Ishikawa (cell line): ENCODE measurements around the gene PRPF19.

Experiments
- CEBPB ChIP-seq: IDR thresholded peaks from 2 replicates; pipeline ENCODE4 v1.6.1; 2012
- CREB1 ChIP-seq: IDR thresholded peaks from 2 replicates; pipeline ENCODE4 v1.6.1; 2012; ENCODE audit warnings: low read depth
- EGR1 ChIP-seq: IDR thresholded peaks from 2 replicates; pipeline ENCODE4 v1.6.1; 2012
- EP300 ChIP-seq: IDR thresholded peaks from 2 replicates; pipeline ENCODE4 v1.6.1; 2012; ENCODE audit warnings: borderline replicate concordance
- FOXM1 ChIP-seq: IDR thresholded peaks from 2 replicates; pipeline ENCODE4 v1.6.1; 2012; ENCODE audit warnings: low read depth, borderline replicate concordance
- MAX ChIP-seq: IDR thresholded peaks from 2 replicates; pipeline ENCODE4 v1.6.1; 2012
- NFIC ChIP-seq: IDR thresholded peaks from 2 replicates; pipeline ENCODE4 v1.6.1; 2012
- RAD21 ChIP-seq: IDR thresholded peaks from 2 replicates; pipeline ENCODE4 v1.6.1; 2012; ENCODE audit warnings: low read depth
- REST ChIP-seq: IDR thresholded peaks from 2 replicates; pipeline ENCODE4 v1.6.1; 2012; ENCODE audit warnings: low read depth, mild to moderate bottlenecking
- TAF1 ChIP-seq: IDR thresholded peaks from 2 replicates; pipeline ENCODE4 v1.6.1; 2012; ENCODE audit warnings: low read depth, mild to moderate bottlenecking
- TCF12 ChIP-seq: IDR thresholded peaks from 2 replicates; pipeline ENCODE4 v1.6.1; 2012; ENCODE audit warnings: low read depth
- TEAD4 ChIP-seq: IDR thresholded peaks from 2 replicates; pipeline ENCODE4 v1.6.1; 2012
- USF1 ChIP-seq: IDR thresholded peaks from 2 replicates; pipeline ENCODE4 v1.6.1; 2012
- YY1 ChIP-seq: IDR thresholded peaks from 2 replicates; pipeline ENCODE4 v1.6.1; 2012; ENCODE audit warnings: low read depth
- ZBTB7A ChIP-seq: IDR thresholded peaks from 2 replicates; pipeline ENCODE4 v1.6.1; 2012; ENCODE audit warnings: low read depth

The PRPF19 gene

GRCh38 chr11:60848714-60849151 is 57.7 kb downstream of the PRPF19 start:
- TF ChIP-seq MAX (no peak), YY1 (no peak), NFIC (no peak), FOXM1 (no peak), EP300 (no peak), ZBTB7A (no peak), RAD21 (no peak), TEAD4 (no peak), CREB1 (no peak), USF1 (no peak), REST (no peak), EGR1 (no peak), TCF12 (no peak), TAF1 (no peak), CEBPB (no peak)

GRCh38 chr11:60847896-60848295 is 58.5 kb downstream of the PRPF19 start:
- TF ChIP-seq MAX (no peak), CREB1 (no peak), ZBTB7A (no peak), FOXM1 (no peak), TAF1 (no peak), TEAD4 (no peak), EP300 (no peak), TCF12 (no peak), EGR1 (no peak)

- no peak for TF ChIP-seq REST
- no peak for TF ChIP-seq EGR1
- TF ChIP-seq NFIC = no peak
- no peak for TF ChIP-seq MAX
- TF ChIP-seq CREB1 = no peak
- TF ChIP-seq RAD21 = no peak
- TF ChIP-seq TEAD4 = no peak
- TF ChIP-seq YY1 = no peak
- no peak for TF ChIP-seq TCF12
- TF ChIP-seq ZBTB7A = no peak
- no peak for TF ChIP-seq EP300
- no peak for TF ChIP-seq USF1
- no peak for TF ChIP-seq CEBPB
- TF ChIP-seq TAF1 = no peak
These were observed 59.1 kb downstream of the PRPF19 start for GRCh38 chr11:60847281-60847680.

- TF ChIP-seq FOXM1 (no peak), RAD21 (no peak)
These were observed 61.0 kb downstream of the PRPF19 start for GRCh38 chr11:60845338-60845737.

- no peak for TF ChIP-seq CREB1
- no peak for TF ChIP-seq YY1
- TF ChIP-seq ZBTB7A = no peak
- no peak for TF ChIP-seq NFIC
- no peak for TF ChIP-seq TCF12
- TF ChIP-seq USF1 = no peak
- no peak for TF ChIP-seq CEBPB
- no peak for TF ChIP-seq EGR1
- TF ChIP-seq RAD21 = no peak
These were observed 61.5 kb downstream of the PRPF19 start for GRCh38 chr11:60844870-60845221.

GRCh38 chr11:60844045-60844869 is 62.1 kb downstream of the PRPF19 start:
- TF ChIP-seq EP300 (no peak), REST (no peak), MAX (no peak), TAF1 (no peak), TEAD4 (no peak), EGR1 (no peak), CREB1 (no peak), USF1 (no peak), ZBTB7A (no peak), FOXM1 (no peak), RAD21 (no peak), TCF12 (no peak), NFIC (no peak), CEBPB (no peak)
